HEK293T (cell line): ENCODE data around the gene STK38L.

Source experiments
- CTCF ChIA-PET: fragments of 350-600 bp; formaldehyde crosslinking; extraction: SDS; loops from one replicate; lab custom pipeline; 2021; ENCODE audit warnings: antibody characterized with exemption, inconsistent platforms; lab: Yijun Ruan, JAX
- POLR2A ChIA-PET: fragments of 350-600 bp; formaldehyde crosslinking; extraction: SDS; loops from one replicate; lab custom pipeline; 2020; ENCODE audit warnings: antibody characterized with exemption, inconsistent platforms; lab: Yijun Ruan, JAX
- DNase-seq: peaks from one replicate; pipeline ENCODE4 v3.0.0; 2012; ENCODE audit warnings: mixed read lengths; ENCODE audit errors: extremely low spot score
- ARNT ChIP-seq: fragments of 450-650 bp; IDR thresholded peaks from 2 replicates; pipeline ENCODE4 v1.6.1; 2017; ENCODE audit warnings: mild to moderate bottlenecking
- BHLHE40 ChIP-seq: fragments of 450-650 bp; IDR thresholded peaks from 2 replicates; pipeline ENCODE4 v1.6.1; 2016; ENCODE audit warnings: mild to moderate bottlenecking, moderate library complexity, borderline replicate concordance
- CTBP1 ChIP-seq: fragments of 450-650 bp; IDR thresholded peaks from 2 replicates; pipeline ENCODE4 v1.6.1; 2016; ENCODE audit warnings: borderline replicate concordance
- ELF4 ChIP-seq: fragments of 450-650 bp; IDR thresholded peaks from 2 replicates; pipeline ENCODE4 v1.6.1; 2017; ENCODE audit warnings: antibody characterized with exemption
- FOXA1 ChIP-seq: fragments of 450-650 bp; IDR thresholded peaks from 2 replicates; pipeline ENCODE4 v1.6.1; 2016; ENCODE audit warnings: mild to moderate bottlenecking
- FOXK2 ChIP-seq: fragments of 450-650 bp; IDR thresholded peaks from 2 replicates; pipeline ENCODE4 v1.6.1; 2016; ENCODE audit warnings: mild to moderate bottlenecking
- FOXM1 ChIP-seq: fragments of 450-650 bp; IDR thresholded peaks from 2 replicates; pipeline ENCODE4 v1.6.1; 2017; ENCODE audit warnings: mild to moderate bottlenecking, borderline replicate concordance
- HDGF ChIP-seq: fragments of 450-650 bp; IDR thresholded peaks from 2 replicates; pipeline ENCODE4 v1.6.1; 2017; ENCODE audit warnings: antibody characterized with exemption, borderline replicate concordance
- L3MBTL2 ChIP-seq: fragments of 450-650 bp; conservative IDR thresholded peaks from 2 replicates; pipeline ENCODE4 v1.6.1; 2016; ENCODE audit warnings: mild to moderate bottlenecking
- LEF1 ChIP-seq: fragments of 450-650 bp; IDR thresholded peaks from 2 replicates; pipeline ENCODE4 v1.6.1; 2017; ENCODE audit warnings: mild to moderate bottlenecking, borderline replicate concordance
- NFRKB ChIP-seq: fragments of 450-650 bp; IDR thresholded peaks from 2 replicates; pipeline ENCODE4 v1.6.1; 2016; ENCODE audit warnings: mild to moderate bottlenecking, moderate library complexity
- PKNOX1 ChIP-seq: fragments of 450-650 bp; IDR thresholded peaks from 2 replicates; pipeline ENCODE4 v1.6.1; 2016
- SP1 ChIP-seq: fragments of 450-650 bp; IDR thresholded peaks from 2 replicates; pipeline ENCODE4 v1.6.1; 2017
- SUZ12 ChIP-seq: fragments of 450-650 bp; IDR thresholded peaks from 2 replicates; pipeline ENCODE4 v1.6.1; 2016; ENCODE audit warnings: mild to moderate bottlenecking
- TARDBP ChIP-seq: fragments of 450-650 bp; IDR thresholded peaks from 2 replicates; pipeline ENCODE4 v1.6.1; 2016
- ZNF384 ChIP-seq: fragments of 450-650 bp; IDR thresholded peaks from 2 replicates; pipeline ENCODE4 v1.6.1; 2016

Gene STK38L

DNA sequence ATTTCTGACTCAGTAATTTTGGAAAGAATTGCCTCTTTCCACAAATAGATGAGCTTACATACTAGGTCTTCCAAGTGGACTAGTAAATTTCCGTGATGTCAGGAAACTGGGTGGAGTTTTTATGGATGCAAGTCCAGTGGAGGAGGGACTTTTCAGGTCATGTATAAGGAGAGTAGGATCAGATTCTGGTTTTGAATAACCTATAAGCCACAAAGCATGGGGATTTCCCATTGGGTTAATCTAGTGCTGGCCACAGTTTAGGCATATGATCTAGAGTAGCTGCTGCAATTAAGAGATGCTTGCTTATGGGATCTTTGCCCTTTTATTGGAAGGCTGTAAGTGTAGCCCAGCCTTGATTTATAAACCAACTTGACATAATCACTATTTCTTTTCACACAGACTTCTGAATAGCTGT, 33.8 kb downstream of the STK38L start:
- CTCF ChIA-PET: interaction anchor here (0.6 kb wide), 1 partner anchor 21 kb away, joined by 3 read pairs; no protein-coding TSS in a partner anchor
- TF ChIP-seq ELF4: no peak
- no peak for TF ChIP-seq CTBP1
- TF ChIP-seq PKNOX1: no peak
- no peak for TF ChIP-seq FOXM1
- TF ChIP-seq LEF1: no peak
- no peak for TF ChIP-seq NFRKB
- no peak for TF ChIP-seq HDGF
- TF ChIP-seq L3MBTL2: no peak
- no peak for TF ChIP-seq FOXK2
- no peak for TF ChIP-seq SP1
- no peak for TF ChIP-seq TARDBP
- no peak for TF ChIP-seq BHLHE40
- peak; percentile 21 for DNase-seq
- POLR2A ChIA-PET: no interaction called here

GRCh38 chr12:27279826-27280225, 35.7 kb downstream of the STK38L start:
- no peak for DNase-seq
- POLR2A ChIA-PET: no interaction called here
- TF ChIP-seq FOXK2 (no peak), ARNT (no peak), PKNOX1 (no peak), ZNF384 (no peak), HDGF (no peak), SP1 (no peak), L3MBTL2 (no peak), TARDBP (no peak), LEF1 (no peak), SUZ12 (no peak), NFRKB (no peak)
- CTCF ChIA-PET: no interaction called here

GRCh38 chr12:27280412-27280811, 36.3 kb downstream of the STK38L start:
- POLR2A ChIA-PET: no interaction called here
- CTCF ChIA-PET: no interaction called here
- DNase-seq: no peak
- no peak for TF ChIP-seq FOXA1
- TF ChIP-seq FOXK2: no peak
- no peak for TF ChIP-seq L3MBTL2
- no peak for TF ChIP-seq HDGF
- no peak for TF ChIP-seq NFRKB
- TF ChIP-seq ELF4: no peak
- TF ChIP-seq ZNF384: no peak
- TF ChIP-seq SP1: no peak
- no peak for TF ChIP-seq LEF1
- no peak for TF ChIP-seq SUZ12
- no peak for TF ChIP-seq CTBP1
- TF ChIP-seq TARDBP: no peak
- TF ChIP-seq BHLHE40: no peak
- no peak for TF ChIP-seq PKNOX1
- TF ChIP-seq FOXM1: no peak
- no peak for TF ChIP-seq ARNT

- ChIA-PET CTCF (no interaction called here), POLR2A (interaction anchor here (1.1 kb wide), 1 partner anchor 39 kb away, joined by 3 read pairs; the partner anchor contains the start of gene STK38L)
- TF ChIP-seq PKNOX1 (peak; percentile 40), L3MBTL2 (no peak), SP1 (no peak), FOXA1 (no peak), ELF4 (no peak), SUZ12 (no peak), CTBP1 (no peak)
- DNase-seq: no peak
Observed at GRCh38 chr12:27282754-27283153, 38.7 kb downstream of the STK38L start.

DNA sequence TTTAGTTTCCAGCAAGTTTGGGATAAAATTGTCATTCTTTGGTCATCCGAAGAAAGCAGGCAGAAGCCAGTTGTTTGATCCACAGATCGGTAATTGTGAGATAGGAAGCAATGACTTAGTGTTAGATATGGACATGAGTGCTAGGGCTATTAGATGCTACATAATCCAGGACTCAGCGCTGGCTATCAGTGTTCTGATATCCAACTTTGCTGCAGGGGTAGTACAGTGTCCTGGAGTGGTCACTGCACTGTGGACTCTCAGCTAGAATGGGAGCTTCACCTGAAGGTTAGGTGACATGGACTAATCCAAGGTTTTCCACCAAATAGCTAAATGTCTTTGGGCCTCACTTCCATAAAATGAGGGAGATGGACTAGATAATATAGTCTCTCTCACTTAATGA, 39.9 kb downstream of the STK38L start:
- POLR2A ChIA-PET: interaction anchor here (1.0 kb wide), 1 partner anchor 40 kb away, joined by 3 read pairs; the partner anchor contains the start of gene STK38L
- TF ChIP-seq SUZ12: no peak
- TF ChIP-seq CTBP1: no peak
- no peak for TF ChIP-seq FOXM1
- no peak for TF ChIP-seq FOXK2
- TF ChIP-seq FOXA1: no peak
- no peak for TF ChIP-seq TARDBP
- no peak for TF ChIP-seq ARNT
- no peak for TF ChIP-seq ELF4
- no peak for TF ChIP-seq LEF1
- TF ChIP-seq PKNOX1: no peak
- no peak for TF ChIP-seq BHLHE40
- no peak for TF ChIP-seq SP1
- no peak for TF ChIP-seq HDGF
- no peak for TF ChIP-seq ZNF384
- TF ChIP-seq L3MBTL2: no peak
- no peak for TF ChIP-seq NFRKB
- CTCF ChIA-PET: interaction anchor here (0.7 kb wide), 1 partner anchor 23 kb away, joined by 5 read pairs; no protein-coding TSS in a partner anchor
- DNase-seq: no peak
